ENCODE results near the gene ZCCHC9.

DNA sequence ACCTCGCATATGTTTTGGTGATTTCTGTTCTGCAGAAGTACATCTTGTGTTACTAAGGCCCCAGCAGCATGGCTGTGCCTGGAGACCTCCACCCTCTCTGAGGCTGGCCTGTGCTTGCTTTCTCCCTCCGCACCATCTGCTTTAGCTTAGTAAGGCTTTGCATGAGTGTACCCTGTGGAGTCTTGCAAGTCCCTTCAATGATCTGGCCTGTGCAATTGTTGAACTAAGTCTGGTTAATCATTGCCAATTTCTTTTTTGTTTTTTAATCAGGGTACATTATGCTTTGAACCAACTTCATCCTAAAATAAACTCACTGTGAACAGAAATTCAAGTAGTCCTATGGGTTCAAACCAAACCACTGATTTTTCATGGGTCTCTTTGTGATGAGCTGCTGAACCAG is 60.2 kb downstream of the ZCCHC9 start:
- TF ChIP-seq, protein P1, sequence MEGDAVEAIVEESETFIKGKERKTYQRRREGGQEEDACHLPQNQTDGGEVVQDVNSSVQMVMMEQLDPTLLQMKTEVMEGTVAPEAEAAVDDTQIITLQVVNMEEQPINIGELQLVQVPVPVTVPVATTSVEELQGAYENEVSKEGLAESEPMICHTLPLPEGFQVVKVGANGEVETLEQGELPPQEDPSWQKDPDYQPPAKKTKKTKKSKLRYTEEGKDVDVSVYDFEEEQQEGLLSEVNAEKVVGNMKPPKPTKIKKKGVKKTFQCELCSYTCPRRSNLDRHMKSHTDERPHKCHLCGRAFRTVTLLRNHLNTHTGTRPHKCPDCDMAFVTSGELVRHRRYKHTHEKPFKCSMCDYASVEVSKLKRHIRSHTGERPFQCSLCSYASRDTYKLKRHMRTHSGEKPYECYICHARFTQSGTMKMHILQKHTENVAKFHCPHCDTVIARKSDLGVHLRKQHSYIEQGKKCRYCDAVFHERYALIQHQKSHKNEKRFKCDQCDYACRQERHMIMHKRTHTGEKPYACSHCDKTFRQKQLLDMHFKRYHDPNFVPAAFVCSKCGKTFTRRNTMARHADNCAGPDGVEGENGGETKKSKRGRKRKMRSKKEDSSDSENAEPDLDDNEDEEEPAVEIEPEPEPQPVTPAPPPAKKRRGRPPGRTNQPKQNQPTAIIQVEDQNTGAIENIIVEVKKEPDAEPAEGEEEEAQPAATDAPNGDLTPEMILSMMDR (IDR thresholded peaks at IDR 0.05): no peak
- TF ChIP-seq EZH2 (IDR thresholded peaks at IDR 0.05; ENCODE audit: borderline replicate concordance, insufficient read depth, low read depth, low read length, poor library complexity, severe bottlenecking): no peak

Data from B cell (primary cell).